H9 (cell line): ENCODE results near the gene SAXO1. TPM values are rescaled to one million over a fixed set of nuclear protein-coding genes. Genes with fewer than 3 reads are reported as not detected.

ENCODE experiments used
- DNase-seq: peaks from one replicate; pipeline ENCODE4 v3.0.0-alpha.2; 2017
- H2AFZ ChIP-seq: one replicate; pipeline ENCODE4 v1.6.1; 2013; ENCODE audit warnings: mild to moderate bottlenecking, low read length, control low read depth, moderate library complexity
- H2AK5ac ChIP-seq: 2 replicates; pipeline ENCODE4 v1.6.1; 2013; ENCODE audit warnings: low read length, control low read depth, mixed read lengths; ENCODE audit not compliant: insufficient read length
- H2BK120ac ChIP-seq: one replicate; pipeline ENCODE4 v1.6.1; 2013; ENCODE audit warnings: low read depth, mild to moderate bottlenecking, low read length, control low read depth, inconsistent platforms; ENCODE audit not compliant: poor library complexity, severe bottlenecking
- H2BK12ac ChIP-seq: 2 replicates; pipeline ENCODE4 v1.6.1; 2013; ENCODE audit warnings: low read length, control low read depth, mixed read lengths, low read depth; ENCODE audit not compliant: insufficient read length
- H2BK15ac ChIP-seq: 2 replicates; pipeline ENCODE4 v1.6.1; 2013; ENCODE audit warnings: low read depth, low read length, control low read depth
- H2BK20ac ChIP-seq: one replicate; pipeline ENCODE4 v1.6.1; 2013; ENCODE audit warnings: low read depth, mild to moderate bottlenecking, low read length, control low read depth, inconsistent platforms; ENCODE audit not compliant: poor library complexity, severe bottlenecking
- H2BK5ac ChIP-seq: 2 replicates; pipeline ENCODE4 v1.6.1; 2013; ENCODE audit warnings: low read length, control low read depth, mixed read lengths; ENCODE audit not compliant: insufficient read length
- H3K14ac ChIP-seq: 2 replicates; pipeline ENCODE4 v1.6.1; 2013; ENCODE audit warnings: low read length, control low read depth; ENCODE audit not compliant: insufficient read depth
- H3K18ac ChIP-seq: 2 replicates; pipeline ENCODE4 v1.6.1; 2013; ENCODE audit warnings: low read depth, mild to moderate bottlenecking, mixed read lengths, low read length, control low read depth; ENCODE audit not compliant: insufficient read length
- H3K23ac ChIP-seq: 2 replicates; pipeline ENCODE4 v1.6.1; 2013; ENCODE audit warnings: low read length, control low read depth, mixed read lengths, low read depth; ENCODE audit not compliant: insufficient read length
- H3K23me2 ChIP-seq: 2 replicates; pipeline ENCODE4 v1.6.1; 2013; ENCODE audit warnings: low read depth, mild to moderate bottlenecking, mixed read lengths, low read length, control low read depth; ENCODE audit not compliant: insufficient read length, poor library complexity, severe bottlenecking
- H3K27ac ChIP-seq: 2 replicates; pipeline ENCODE4 v1.5.1; 2013; ENCODE audit warnings: low read length, control low read depth, mixed read lengths, low read depth; ENCODE audit not compliant: insufficient read length
- H3K27me3 ChIP-seq: 2 replicates; pipeline ENCODE4 v1.6.1; 2013; ENCODE audit warnings: low read length, control low read depth, inconsistent platforms; ENCODE audit not compliant: insufficient read depth
- H3K4ac ChIP-seq: 2 replicates; pipeline ENCODE4 v1.6.1; 2013; ENCODE audit warnings: low read depth, mild to moderate bottlenecking, control low read depth, inconsistent platforms, low read length, moderate library complexity
- H3K4me1 ChIP-seq: 2 replicates; pipeline ENCODE4 v1.6.1; 2013; ENCODE audit warnings: low read length, control low read depth, inconsistent platforms; ENCODE audit not compliant: insufficient read depth
- H3K4me2 ChIP-seq: 2 replicates; pipeline ENCODE4 v1.6.1; 2013; ENCODE audit warnings: low read length, control low read depth, mixed read lengths; ENCODE audit not compliant: insufficient read length, insufficient read depth
- H3K56ac ChIP-seq: 2 replicates; pipeline ENCODE4 v1.6.1; 2013; ENCODE audit warnings: low read depth, mild to moderate bottlenecking, mixed read lengths, low read length, control low read depth; ENCODE audit not compliant: insufficient read length
- H3K79me1 ChIP-seq: 2 replicates; pipeline ENCODE4 v1.6.1; 2013; ENCODE audit warnings: low read depth, mild to moderate bottlenecking, moderate library complexity, low read length, control low read depth, inconsistent platforms; ENCODE audit not compliant: insufficient read depth, poor library complexity, severe bottlenecking
- H3K79me2 ChIP-seq: 2 replicates; pipeline ENCODE4 v1.6.1; 2013; ENCODE audit warnings: low read length, control low read depth, inconsistent platforms; ENCODE audit not compliant: insufficient read depth
- H3K9ac ChIP-seq: 2 replicates; pipeline ENCODE4 v1.6.1; 2013; ENCODE audit warnings: low read length, control low read depth, mixed read lengths; ENCODE audit not compliant: insufficient read length; ENCODE audit errors: extremely low read depth
- H3K9me3 ChIP-seq: one replicate; pipeline ENCODE4 v1.6.1; 2013; ENCODE audit warnings: low read depth, low read length, inconsistent platforms; ENCODE audit not compliant: control insufficient read depth
- H3T11ph ChIP-seq: one replicate; pipeline ENCODE4 v1.6.1; 2013; ENCODE audit warnings: mild to moderate bottlenecking, low read length, control low read depth, inconsistent platforms
- H4K20me1 ChIP-seq: one replicate; pipeline ENCODE4 v1.6.1; 2013; ENCODE audit not compliant: control insufficient read depth, insufficient read length, insufficient read depth
- H4K5ac ChIP-seq: 2 replicates; pipeline ENCODE4 v1.6.1; 2013; ENCODE audit warnings: low read depth, mild to moderate bottlenecking, mixed read lengths, low read length, control low read depth; ENCODE audit not compliant: insufficient read length
- H4K8ac ChIP-seq: replicated peaks from 2 replicates; pipeline ENCODE4 v1.6.1; 2013; ENCODE audit warnings: low read length, control low read depth, mixed read lengths, low read depth; ENCODE audit not compliant: insufficient read length
- H4K91ac ChIP-seq: 2 replicates; pipeline ENCODE4 v1.6.1; 2013; ENCODE audit warnings: low read depth, mild to moderate bottlenecking, moderate library complexity, mixed read lengths, low read length, control low read depth; ENCODE audit not compliant: insufficient read length
- H3K27ac Mint-ChIP-seq, 3 experiments: 2 replicates in 2 of 3; 3 replicates in 1 of 3; pipeline ENCODE4 v1.8.0; 2020 to 2021; ENCODE audit warnings: mixed read lengths in 3 of 3, mild to moderate bottlenecking in 1 of 3, moderate library complexity in 1 of 3
- H3K27me3 Mint-ChIP-seq: 2 replicates; pipeline ENCODE4 v1.8.0; 2021; ENCODE audit warnings: low read depth, mild to moderate bottlenecking, moderate library complexity, mixed read lengths
- H3K36me3 Mint-ChIP-seq, 3 experiments: 2 replicates in 2 of 3; 3 replicates in 1 of 3; pipeline ENCODE4 v1.8.0; 2020 to 2021; ENCODE audit warnings: low read depth in 3 of 3, mixed read lengths in 3 of 3; ENCODE audit not compliant: insufficient read depth in 1 of 3
- H3K4me1 Mint-ChIP-seq, 2 experiments: 2 replicates each; pipeline ENCODE4 v1.8.0; 2020; ENCODE audit warnings: mixed read lengths in 2 of 2
- H3K4me3 Mint-ChIP-seq, 2 experiments: 2 replicates in 1 of 2; 3 replicates in 1 of 2; pipeline ENCODE4 v1.8.0; 2020 to 2021; ENCODE audit warnings: mild to moderate bottlenecking in 2 of 2, mixed read lengths in 2 of 2, moderate library complexity in 1 of 2
- H3K9me3 Mint-ChIP-seq, 2 experiments: 2 replicates in 1 of 2; 3 replicates in 1 of 2; pipeline ENCODE4 v1.8.0; 2020; ENCODE audit warnings: mild to moderate bottlenecking in 2 of 2, mixed read lengths in 2 of 2, moderate library complexity in 1 of 2
- WGBS: extraction: QIAGEN DNeasy Blood & Tissue Kit; methylation state at CpG from one replicate; pipeline ENCODE4 v1.1.7; 2013; ENCODE audit warnings: missing lambda C conversion rate, low lambda C conversion rate, mixed read lengths; ENCODE audit not compliant: insufficient read length; ENCODE audit errors: extremely low coverage; 5-methylcytosine and 5-hydroxymethylcytosine counted together
- total RNA-seq: library from RNA; stranded (reverse); gene quantifications from 2 replicates; pipeline ENCODE4 v1.2.1, GENCODE V29; 2021
- TF ChIP-seq, protein P1 (sequence below): fragments of 200-600 bp; sonication (generic); conservative IDR thresholded peaks from 3 replicates; pipeline ENCODE4 v1.8.0; 2021; ENCODE audit warnings: antibody characterized with exemption, mild to moderate bottlenecking

SAXO1 gene
- total RNA-seq, 1 experiment from 2014 or later: 0.09 TPM

GRCh38 chr9:18921366-18922075 is 111.5 kb downstream of the SAXO1 start:
- Mint-ChIP-seq H3K27ac (no peak overlapping the region), H3K4me1 (peaks cover 6 to 9% of the 10 kb centered on the region in 2 experiments), H3K36me3 (no peaks in the 10 kb centered on the region; a peak in 1 of 7 replicates), H3K9me3 (no peaks in the 10 kb centered on the region; a peak in 1 of 5 replicates), H3K4me3 (no peak overlapping the region), H3K27me3 (no peaks in the 10 kb centered on the region)
- no peak overlapping the region for H2BK5ac ChIP-seq
- H3K14ac ChIP-seq: no peak overlapping the region
- H3K27me3 ChIP-seq: no peaks in the 10 kb centered on the region
- no peak overlapping the region for H2AFZ ChIP-seq
- H3T11ph ChIP-seq: no peak overlapping the region
- no peak overlapping the region for H2AK5ac ChIP-seq
- H3K27ac ChIP-seq: no peak overlapping the region
- no peak overlapping the region for H3K9ac ChIP-seq
- H2BK120ac ChIP-seq: no peak overlapping the region
- no peak overlapping the region for H4K8ac ChIP-seq
- H3K4me2 ChIP-seq: no peak overlapping the region
- H3K79me1 ChIP-seq: no peaks in the 10 kb centered on the region
- no peaks in the 10 kb centered on the region for H4K20me1 ChIP-seq
- no peaks in the 10 kb centered on the region for H3K4me1 ChIP-seq
- H3K4ac ChIP-seq: no peak overlapping the region
- DNase-seq: no peak
- no peak overlapping the region for H3K18ac ChIP-seq
- no peak overlapping the region for H3K23ac ChIP-seq
- H4K91ac ChIP-seq: no peak overlapping the region
- no peak overlapping the region for H2BK12ac ChIP-seq
- WGBS: no CpG with 5 or more reads among the region's 7 CpGs
- no peaks in the 10 kb centered on the region for H3K79me2 ChIP-seq
- no peak overlapping the region for H3K56ac ChIP-seq
- H3K9me3 ChIP-seq: no peaks in the 10 kb centered on the region
- no peak overlapping the region for H2BK15ac ChIP-seq
- H3K23me2 ChIP-seq: no peaks in the 10 kb centered on the region
- TF ChIP-seq, protein P1, sequence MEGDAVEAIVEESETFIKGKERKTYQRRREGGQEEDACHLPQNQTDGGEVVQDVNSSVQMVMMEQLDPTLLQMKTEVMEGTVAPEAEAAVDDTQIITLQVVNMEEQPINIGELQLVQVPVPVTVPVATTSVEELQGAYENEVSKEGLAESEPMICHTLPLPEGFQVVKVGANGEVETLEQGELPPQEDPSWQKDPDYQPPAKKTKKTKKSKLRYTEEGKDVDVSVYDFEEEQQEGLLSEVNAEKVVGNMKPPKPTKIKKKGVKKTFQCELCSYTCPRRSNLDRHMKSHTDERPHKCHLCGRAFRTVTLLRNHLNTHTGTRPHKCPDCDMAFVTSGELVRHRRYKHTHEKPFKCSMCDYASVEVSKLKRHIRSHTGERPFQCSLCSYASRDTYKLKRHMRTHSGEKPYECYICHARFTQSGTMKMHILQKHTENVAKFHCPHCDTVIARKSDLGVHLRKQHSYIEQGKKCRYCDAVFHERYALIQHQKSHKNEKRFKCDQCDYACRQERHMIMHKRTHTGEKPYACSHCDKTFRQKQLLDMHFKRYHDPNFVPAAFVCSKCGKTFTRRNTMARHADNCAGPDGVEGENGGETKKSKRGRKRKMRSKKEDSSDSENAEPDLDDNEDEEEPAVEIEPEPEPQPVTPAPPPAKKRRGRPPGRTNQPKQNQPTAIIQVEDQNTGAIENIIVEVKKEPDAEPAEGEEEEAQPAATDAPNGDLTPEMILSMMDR: no peak
- H4K5ac ChIP-seq: no peak overlapping the region
- no peak overlapping the region for H2BK20ac ChIP-seq
